MCF 10A (cell line): Measurements from ENCODE around the gene TMEM185A. TPM values are rescaled to one million over a fixed set of nuclear protein-coding genes. Genes with fewer than 3 reads are reported as not detected.
"Not testable (repeated sequence)": the region's sequence is repeated elsewhere in the genome, so short reads cannot be mapped to it uniquely, and the experiment has no call there.

ENCODE experiments used
- BruUV-seq: library from RNA; stranded (reverse); fragments of 400-500 nt; replicated peaks from 2 replicates; lab custom pipeline; 2021; lab: Mats Ljungman, UMichigan
- CTCF ChIA-PET: fragments of 300-600 bp; sonication (Branson Sonifier 250); formaldehyde crosslinking; extraction: SDS; loops from one replicate; lab custom pipeline; 2021; ENCODE audit warnings: antibody characterized with exemption, inconsistent platforms; lab: Yijun Ruan, JAX
- POLR2A ChIA-PET: fragments of 300-600, 350-650 bp; sonication (Branson Sonifier 250); formaldehyde crosslinking; extraction: SDS; loops from one replicate; lab custom pipeline; 2020; ENCODE audit warnings: antibody characterized with exemption, inconsistent platforms; lab: Yijun Ruan, JAX
- DNase-seq: peaks from one replicate; pipeline ENCODE4 v3.0.0-alpha.2; 2018; ENCODE audit not compliant: unreplicated experiment
- H3K27ac Mint-ChIP-seq: one replicate; pipeline ENCODE4 v1.8.0; 2022; ENCODE audit warnings: mild to moderate bottlenecking, low read depth, mixed read lengths; ENCODE audit not compliant: unreplicated experiment
- H3K27me3 Mint-ChIP-seq: one replicate; pipeline ENCODE4 v1.8.0; 2022; ENCODE audit warnings: mixed read lengths; ENCODE audit not compliant: insufficient read depth, unreplicated experiment
- H3K36me3 Mint-ChIP-seq: one replicate; pipeline ENCODE4 v1.8.0; 2022; ENCODE audit warnings: mild to moderate bottlenecking, moderate library complexity, mixed read lengths; ENCODE audit not compliant: insufficient read depth, unreplicated experiment
- H3K4me1 Mint-ChIP-seq: one replicate; pipeline ENCODE4 v1.8.0; 2022; ENCODE audit warnings: mixed read lengths; ENCODE audit not compliant: insufficient read depth, unreplicated experiment
- H3K4me3 Mint-ChIP-seq: one replicate; pipeline ENCODE4 v1.8.0; 2022; ENCODE audit warnings: mild to moderate bottlenecking, moderate library complexity, mixed read lengths; ENCODE audit not compliant: unreplicated experiment
- H3K9me3 Mint-ChIP-seq: one replicate; pipeline ENCODE4 v1.8.0; 2022; ENCODE audit warnings: mixed read lengths; ENCODE audit not compliant: unreplicated experiment
- CTCF ChIP-seq: fragments of 200-600 bp; IDR thresholded peaks from one replicate; pipeline ENCODE4 v1.8.0; 2022; ENCODE audit warnings: antibody characterized with exemption, mild to moderate bottlenecking; ENCODE audit not compliant: unreplicated experiment
- intact Hi-C: fragments of 100-400 bp; cut with micrococcal nuclease; formaldehyde crosslinking; loops from 2 replicates; pipeline ENCODE4 v1.14.1; 2022
- total RNA-seq: library from RNA; stranded (reverse); gene quantifications from 2 replicates; pipeline ENCODE4 v1.2.3, GENCODE V29; 2022

Gene TMEM185A
- total RNA-seq, 1 experiment from 2014 or later: 15.5 TPM

DNA sequence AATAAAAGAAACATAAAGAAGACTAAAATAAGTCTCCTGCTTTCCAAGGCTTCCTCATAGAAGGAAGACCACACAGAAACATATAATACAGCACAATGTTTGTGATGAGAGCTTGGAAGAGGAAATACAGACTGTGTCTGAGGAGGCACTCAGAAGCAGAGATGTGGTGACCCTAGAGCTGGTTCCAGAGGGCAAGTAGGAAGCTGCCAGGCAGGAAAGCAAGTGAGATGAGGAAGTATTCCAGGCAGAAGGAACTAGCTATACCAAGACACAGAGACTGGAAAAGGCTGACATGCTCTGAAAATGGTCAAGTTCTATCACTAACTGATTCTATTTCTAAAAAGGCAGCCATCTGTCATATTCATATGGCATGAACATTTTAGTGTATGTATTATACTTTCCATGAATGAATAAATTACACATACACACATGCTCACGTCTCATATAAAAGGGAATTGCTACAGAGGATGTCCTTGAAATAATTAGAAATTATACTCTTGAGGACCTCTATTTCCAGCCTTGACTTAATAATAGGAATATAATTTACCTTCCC, 19.9 kb downstream of the TMEM185A start:
- Mint-ChIP-seq H3K9me3 (no peaks in the 10 kb centered on the region), H3K4me1 (no peaks in the 10 kb centered on the region), H3K27ac (no peak overlapping the region), H3K4me3 (no peak overlapping the region), H3K36me3 (peaks cover 5% of the 10 kb centered on the region), H3K27me3 (no peaks in the 10 kb centered on the region)
- no peak for DNase-seq
- CTCF ChIA-PET: no interaction called here
- TF ChIP-seq CTCF: no peak
- intact Hi-C loops: no loop called here
- no TSS peak for BruUV-seq
- POLR2A ChIA-PET: no interaction called here

GRCh38 chrX:149610511-149610910, 21.1 kb downstream of the TMEM185A start:
- no peak for DNase-seq
- no peaks in the 10 kb centered on the region for H3K27me3 Mint-ChIP-seq
- intact Hi-C loops: no loop called here
- no TSS peak for BruUV-seq
- H3K36me3 Mint-ChIP-seq: peaks cover 5% of the 10 kb centered on the region
- H3K9me3 Mint-ChIP-seq: no peaks in the 10 kb centered on the region
- no peak overlapping the region for H3K27ac Mint-ChIP-seq
- H3K4me1 Mint-ChIP-seq: no peaks in the 10 kb centered on the region
- ChIA-PET CTCF (interaction anchor here (0.7 kb wide), 1 partner anchor 40 kb away, joined by 3 read pairs; no protein-coding TSS in a partner anchor), POLR2A (no interaction called here)
- TF ChIP-seq CTCF: no peak
- no peak overlapping the region for H3K4me3 Mint-ChIP-seq

- POLR2A ChIA-PET: no interaction called here
- Mint-ChIP-seq H3K4me3 (no peak overlapping the region), H3K27ac (no peak overlapping the region), H3K27me3 (no peaks in the 10 kb centered on the region), H3K36me3 (peaks cover 5% of the 10 kb centered on the region), H3K9me3 (no peaks in the 10 kb centered on the region), H3K4me1 (no peaks in the 10 kb centered on the region)
- CTCF ChIA-PET: no interaction called here
- BruUV-seq: no TSS peak
- intact Hi-C loops: no loop called here
- no peak for DNase-seq
- no peak for TF ChIP-seq CTCF
These were observed 23.9 kb downstream of the TMEM185A start for GRCh38 chrX:149607699-149608098.

- BruUV-seq, CTCF ChIA-PET, H3K27ac Mint-ChIP-seq, H3K4me3 Mint-ChIP-seq, H3K36me3 Mint-ChIP-seq, H3K27me3 Mint-ChIP-seq, H3K4me1 Mint-ChIP-seq, intact Hi-C loops, DNase-seq, H3K9me3 Mint-ChIP-seq: not testable (repeated sequence)
- POLR2A ChIA-PET: interaction anchor here (0.7 kb wide), 1 partner anchor 27 kb away, joined by 4 read pairs; no protein-coding TSS in a partner anchor
These were observed 26.2 kb downstream of the TMEM185A start for GRCh38 chrX:149605248-149605885.

DNA sequence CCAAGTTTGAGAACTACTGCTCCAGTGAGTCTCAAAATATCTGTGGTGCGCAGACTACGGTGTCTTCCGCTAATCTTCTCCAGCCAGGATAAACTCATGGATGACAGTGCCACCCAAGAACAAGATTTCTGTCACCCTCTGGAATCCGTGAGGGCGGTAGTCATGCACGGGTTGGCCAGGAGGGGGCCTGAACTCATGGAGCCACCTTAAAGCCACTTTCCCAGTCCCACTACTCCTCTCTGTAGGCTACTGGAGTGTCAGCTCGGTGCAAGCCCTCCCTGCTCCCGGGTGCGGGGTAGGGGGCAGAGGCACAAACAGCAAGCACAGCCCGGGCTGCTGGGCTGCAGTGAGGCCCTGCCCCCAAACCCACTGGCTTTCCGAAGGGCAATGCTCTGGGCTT, 33.0 kb downstream of the TMEM185A start:
- CTCF ChIA-PET, H3K9me3 Mint-ChIP-seq, intact Hi-C loops, H3K27ac Mint-ChIP-seq, DNase-seq, H3K27me3 Mint-ChIP-seq, H3K4me1 Mint-ChIP-seq, H3K4me3 Mint-ChIP-seq, BruUV-seq, H3K36me3 Mint-ChIP-seq, POLR2A ChIA-PET: not testable (repeated sequence)

GRCh38 chrX:149595943-149596342, 35.6 kb downstream of the TMEM185A start:
- BruUV-seq, H3K4me1 Mint-ChIP-seq, CTCF ChIA-PET, H3K4me3 Mint-ChIP-seq, DNase-seq, POLR2A ChIA-PET, H3K27me3 Mint-ChIP-seq, intact Hi-C loops, H3K36me3 Mint-ChIP-seq, H3K27ac Mint-ChIP-seq, H3K9me3 Mint-ChIP-seq: not testable (repeated sequence)

DNA sequence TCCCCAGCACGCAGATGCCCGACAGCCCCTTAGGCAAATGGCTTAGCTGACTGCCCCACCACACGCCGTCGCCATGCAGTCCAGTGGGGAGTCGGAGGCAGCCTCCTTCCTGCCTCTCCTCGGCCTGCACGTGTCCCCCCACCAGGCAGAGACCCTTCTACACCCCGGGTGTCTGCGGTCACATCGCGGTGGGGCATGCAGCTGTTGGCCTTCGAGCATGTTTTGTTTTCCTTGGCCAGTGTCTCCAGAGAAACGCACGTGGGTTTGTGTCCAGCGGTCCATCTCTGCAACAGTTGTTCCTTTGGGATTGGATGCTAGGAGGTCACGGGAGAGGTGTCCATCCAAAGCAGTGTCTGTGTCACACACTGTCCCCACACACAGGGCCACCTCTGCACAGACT, 36.4 kb downstream of the TMEM185A start, which contains the start of gene HSFX2:
Gene HSFX2 (minus strand): TSS at position 101 of the 400 bp plus-strand sequence. CDS start 614 bp downstream, outside the sequence.
- DNase-seq, CTCF ChIA-PET, H3K27ac Mint-ChIP-seq, H3K4me1 Mint-ChIP-seq, H3K9me3 Mint-ChIP-seq, H3K36me3 Mint-ChIP-seq, POLR2A ChIA-PET, intact Hi-C loops, H3K27me3 Mint-ChIP-seq, BruUV-seq, H3K4me3 Mint-ChIP-seq: not testable (repeated sequence)
